G401 (cell line): Measurements from ENCODE around the gene CMC2. TPM values are rescaled to one million over a fixed set of nuclear protein-coding genes. Genes with fewer than 3 reads are reported as not detected.

Source experiments
- DNase-seq: peaks from one replicate; pipeline ENCODE4 v3.0.0-alpha.2; 2015; ENCODE audit warnings: low spot score
- in situ Hi-C: cut with HindIII; loops from 2 replicates; pipeline ENCODE4 v1.10.0; 2016; ENCODE audit warnings: low sequenced_read_pairs, mixed read lengths
- total RNA-seq: library from RNA; depleted of rRNA; stranded (reverse); fragments of >200 nt; shearing (Covaris generic); gene quantifications from 2 replicates; pipeline ENCODE4 v1.2.3, GENCODE V29; 2014

The CMC2 gene
- total RNA-seq, 1 experiment from 2014 or later = 180 TPM

DNA sequence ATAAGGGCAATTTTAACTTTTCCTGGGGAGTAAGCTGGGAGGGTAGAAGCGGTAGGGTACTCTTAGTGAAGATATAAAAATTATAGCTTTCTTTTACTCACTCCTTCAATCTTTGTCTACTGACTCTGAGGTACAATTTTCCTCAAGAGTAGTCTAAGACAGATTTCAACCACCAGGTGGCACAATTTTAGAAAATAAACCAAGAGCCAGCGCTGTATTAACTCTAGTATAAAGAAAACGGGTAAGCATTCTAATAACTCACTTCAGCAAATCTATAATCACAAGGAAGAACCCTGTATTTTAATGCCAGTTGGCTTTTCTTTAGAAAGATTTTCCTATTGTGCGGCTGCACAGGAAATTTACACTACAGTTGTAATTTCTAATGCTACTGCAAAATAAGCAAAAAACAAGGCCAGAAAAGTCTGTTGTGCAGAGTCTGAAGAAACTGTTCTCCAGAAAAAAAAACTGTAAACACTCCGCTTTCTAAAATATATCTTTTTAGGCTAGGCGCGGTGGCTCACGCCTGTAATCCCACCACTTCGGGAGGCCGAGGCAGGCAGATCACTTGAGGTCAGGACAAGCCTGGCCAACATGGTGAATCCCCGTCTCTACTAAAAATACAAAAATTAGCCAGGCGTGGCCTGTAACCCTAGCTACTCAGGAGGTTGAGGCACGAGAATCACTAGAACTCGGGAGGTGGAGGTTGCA lies 1.9 kb downstream of the CMC2 start:
- in situ Hi-C loops = no loop called here
- DNase-seq = peak; percentile 81

DNA sequence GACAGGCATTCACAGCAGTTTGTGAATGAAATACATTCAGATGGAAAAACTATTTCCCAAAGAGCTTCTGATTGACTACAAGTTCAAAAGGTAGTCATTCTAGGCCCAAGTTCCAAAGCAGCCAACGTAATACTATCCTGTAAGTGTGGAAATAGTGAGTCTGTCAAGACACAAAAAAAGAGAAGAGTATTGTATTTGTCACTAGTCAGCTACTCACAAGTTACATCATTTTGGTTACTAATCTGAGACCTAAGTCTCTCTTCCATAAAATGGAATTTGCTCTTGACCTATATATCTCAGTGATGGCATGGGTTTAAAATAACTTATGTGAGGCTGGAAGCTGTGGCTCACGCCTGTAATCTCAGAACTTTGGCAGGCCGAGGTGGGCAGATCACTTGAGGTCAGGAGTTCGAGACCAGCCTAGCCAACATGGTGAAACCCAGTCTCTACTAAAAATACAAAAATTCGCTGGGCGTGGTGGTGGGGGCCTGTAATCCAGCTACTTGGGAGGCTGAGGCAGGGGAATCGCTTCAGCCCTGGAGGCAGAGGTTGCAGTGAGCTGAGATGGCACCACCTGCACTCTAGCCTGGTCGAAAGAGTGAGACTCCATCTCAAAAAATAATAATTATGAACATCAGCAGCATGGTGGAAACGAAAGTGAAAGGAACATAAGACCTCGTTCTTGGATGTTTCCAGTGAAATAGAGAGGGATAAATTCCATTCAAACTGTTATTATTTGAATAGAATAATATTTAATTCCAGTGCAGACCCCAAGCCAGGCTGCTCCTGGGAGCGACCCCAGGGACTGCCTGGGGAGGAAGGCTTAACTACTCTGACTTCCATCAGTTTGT lies 2.9 kb downstream of the CMC2 start:
- in situ Hi-C loops = no loop called here
- no peak for DNase-seq

GRCh38 chr16:81003064-81003463 lies 3.6 kb downstream of the CMC2 start:
- no peak for DNase-seq
- in situ Hi-C loops = no loop called here

- in situ Hi-C loops = no loop called here
These were observed 5.4 kb downstream of the CMC2 start for GRCh38 chr16:81001330-81001729.

DNA sequence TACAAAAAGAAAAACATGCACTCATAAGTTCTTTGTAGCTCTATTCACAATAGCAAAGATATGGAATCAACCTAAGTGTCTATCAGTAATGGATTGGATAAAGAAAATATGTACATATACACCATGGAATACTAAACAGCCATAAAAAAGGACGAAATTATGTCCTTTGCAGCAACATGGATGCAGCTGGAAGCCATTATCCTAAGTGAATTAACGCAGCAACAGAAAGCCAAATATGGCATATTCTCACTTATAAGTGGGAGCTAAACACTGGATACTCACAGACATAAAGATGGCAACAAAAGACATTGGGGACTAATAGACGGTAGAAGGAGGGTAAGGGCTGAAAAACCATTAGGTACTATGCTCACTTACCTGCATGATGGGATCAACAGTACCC lies 5.8 kb downstream of the CMC2 start:
- in situ Hi-C loops = no loop called here
- DNase-seq = no peak

More at GRCh38 chr16:81001330-81001729, 5.4 kb downstream of the CMC2 start:
- DNase-seq = no peak

GRCh38 chr16:80997964-80998620 lies 8.6 kb downstream of the CMC2 start:
- DNase-seq = no peak
- in situ Hi-C loops = no loop called here

DNA sequence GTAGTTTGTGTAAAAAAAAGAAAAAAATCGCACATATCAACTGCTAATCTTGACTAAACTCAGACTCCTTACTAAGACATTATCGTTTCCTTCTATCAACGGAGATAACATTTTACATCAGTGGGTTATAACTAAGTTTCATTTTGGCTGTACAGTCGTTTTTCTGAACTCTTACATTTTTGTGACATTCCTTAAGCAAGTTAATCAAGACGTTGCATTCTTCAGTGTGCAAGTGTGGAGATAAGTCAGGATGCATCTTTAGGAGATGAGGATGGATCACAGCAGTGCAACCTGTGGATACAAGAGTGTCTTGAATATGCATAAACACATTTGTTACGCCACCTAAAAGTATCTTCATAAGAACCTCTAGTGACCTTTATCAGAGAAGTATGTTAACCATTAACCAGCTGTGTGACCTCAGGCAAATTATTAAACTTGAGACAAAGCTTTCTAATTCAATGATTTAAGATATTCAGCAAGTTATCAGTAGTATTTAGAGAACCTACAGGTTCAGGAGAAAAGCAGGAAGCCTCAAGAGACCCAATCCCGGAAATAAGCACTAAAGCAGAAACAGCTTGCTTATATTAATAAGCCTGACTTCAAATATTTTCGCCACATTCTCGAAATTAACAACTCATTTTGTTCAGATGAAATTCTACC lies 9.4 kb downstream of the CMC2 start:
- in situ Hi-C loops = no loop called here
- no peak for DNase-seq

DNA sequence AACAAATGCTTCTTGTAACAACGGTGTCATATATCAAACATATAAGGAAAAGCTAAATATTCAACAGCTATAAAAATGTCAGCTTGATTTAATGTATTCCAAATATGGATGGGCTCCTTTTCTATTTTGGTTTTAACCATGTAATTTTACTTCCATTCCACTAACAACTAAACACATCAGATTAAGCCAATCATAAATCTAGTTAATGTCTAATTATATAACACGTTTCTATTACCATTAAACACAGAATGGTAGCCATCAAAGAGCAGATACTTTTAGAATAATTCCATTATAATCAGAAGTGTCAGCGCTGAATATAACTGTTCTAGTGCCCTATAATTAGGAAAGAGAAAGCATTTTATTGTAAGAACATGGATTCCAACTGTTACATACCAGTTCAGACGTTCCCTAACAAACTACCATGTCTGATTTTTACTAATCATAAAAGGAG lies 10.0 kb downstream of the CMC2 start:
- in situ Hi-C loops = no loop called here
- DNase-seq = no peak

GRCh38 chr16:80994451-80994850 lies 12.2 kb downstream of the CMC2 start:
- in situ Hi-C loops = no loop called here

DNA sequence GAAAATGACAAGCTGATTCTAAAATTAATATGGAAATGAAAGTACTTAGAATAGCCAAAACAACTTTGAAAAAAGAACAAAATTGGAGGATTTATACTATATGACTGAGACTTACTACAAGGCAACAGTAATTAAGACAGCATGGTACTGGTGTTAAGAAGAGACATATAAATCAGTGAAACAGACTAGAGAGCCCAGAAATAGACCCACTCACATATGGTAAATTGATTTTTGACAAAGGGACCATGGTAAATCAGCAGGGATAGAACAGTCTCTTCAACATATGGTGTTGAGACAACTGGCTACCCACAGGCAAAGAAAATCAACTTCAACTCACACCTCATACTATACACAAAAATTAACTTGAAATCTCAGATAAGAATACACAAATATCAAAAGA lies 12.9 kb downstream of the CMC2 start:
- DNase-seq = no peak
- in situ Hi-C loops = no loop called here

More at GRCh38 chr16:80994451-80994850, 12.2 kb downstream of the CMC2 start:
- DNase-seq = no peak

GRCh38 chr16:80993307-80993706 lies 13.4 kb downstream of the CMC2 start:
- in situ Hi-C loops = no loop called here
- no peak for DNase-seq

DNA sequence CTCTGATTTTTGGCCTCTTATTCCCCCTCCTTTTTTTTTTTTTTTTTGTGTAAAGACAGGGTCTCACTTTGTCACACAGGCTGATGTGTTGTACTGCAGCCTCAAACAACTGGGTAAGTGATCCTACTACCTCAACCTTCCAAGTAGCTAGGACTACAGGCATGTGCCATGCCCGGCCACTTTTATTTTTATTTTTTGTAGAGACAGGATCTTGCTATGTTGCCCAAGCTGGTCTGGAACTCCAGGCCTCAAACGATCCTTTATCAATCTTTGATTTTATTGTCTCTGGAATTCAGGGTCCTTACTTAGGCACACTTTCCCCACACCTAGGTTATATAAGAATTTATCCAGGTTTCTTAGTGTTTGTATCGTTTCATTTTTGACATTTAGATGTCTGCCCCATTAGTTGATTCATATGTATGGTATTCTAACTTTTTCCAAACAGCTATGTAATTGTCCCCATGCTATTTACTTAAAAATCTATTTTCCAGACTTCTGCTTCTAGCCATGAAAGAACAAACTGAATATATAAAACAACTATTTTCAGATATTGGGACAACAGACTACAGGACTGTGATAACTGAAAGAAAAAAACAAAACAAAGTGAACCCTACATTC lies 13.9 kb downstream of the CMC2 start:
- in situ Hi-C loops = no loop called here
- DNase-seq = no peak

DNA sequence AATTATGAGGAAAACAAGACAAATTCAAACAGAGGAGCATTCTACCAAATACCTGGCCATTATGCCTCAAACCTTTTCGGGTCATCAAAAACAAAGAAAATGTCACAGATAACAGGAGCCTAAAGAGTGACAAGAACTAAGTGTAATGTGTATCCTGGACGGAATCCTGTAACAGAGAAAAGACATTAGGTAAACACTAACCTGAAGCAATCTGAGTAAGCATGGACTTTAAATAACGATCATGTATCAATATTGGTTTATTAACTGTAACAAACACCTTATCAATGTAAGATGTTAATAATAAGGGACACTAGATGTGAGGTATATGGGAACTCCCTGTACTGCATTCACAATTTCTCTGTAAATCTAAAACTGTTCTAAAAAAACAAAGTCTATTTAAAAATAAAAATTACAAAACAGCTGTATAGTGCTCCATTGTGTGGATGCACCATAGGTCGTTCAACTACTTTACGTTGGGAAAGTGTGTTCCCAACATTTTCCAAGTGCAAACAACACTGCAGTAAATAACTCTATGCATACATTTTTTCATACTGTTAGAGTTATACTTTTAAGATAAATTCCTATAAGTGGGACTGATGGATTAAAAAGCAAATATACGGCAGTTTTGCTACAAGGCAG lies 14.8 kb downstream of the CMC2 start:
- in situ Hi-C loops = no loop called here
- no peak for DNase-seq

- in situ Hi-C loops = no loop called here
- no peak for DNase-seq
These were observed 15.7 kb downstream of the CMC2 start for GRCh38 chr16:80990978-80991377.

- in situ Hi-C loops = no loop called here
- DNase-seq = no peak
These were observed 16.1 kb downstream of the CMC2 start for GRCh38 chr16:80990577-80990976.

- in situ Hi-C loops = no loop called here
- DNase-seq = no peak
These were observed 16.9 kb downstream of the CMC2 start for GRCh38 chr16:80989801-80990200.

GRCh38 chr16:80988756-80989155 lies 17.9 kb downstream of the CMC2 start:
- no peak for DNase-seq
- in situ Hi-C loops = no loop called here

DNA sequence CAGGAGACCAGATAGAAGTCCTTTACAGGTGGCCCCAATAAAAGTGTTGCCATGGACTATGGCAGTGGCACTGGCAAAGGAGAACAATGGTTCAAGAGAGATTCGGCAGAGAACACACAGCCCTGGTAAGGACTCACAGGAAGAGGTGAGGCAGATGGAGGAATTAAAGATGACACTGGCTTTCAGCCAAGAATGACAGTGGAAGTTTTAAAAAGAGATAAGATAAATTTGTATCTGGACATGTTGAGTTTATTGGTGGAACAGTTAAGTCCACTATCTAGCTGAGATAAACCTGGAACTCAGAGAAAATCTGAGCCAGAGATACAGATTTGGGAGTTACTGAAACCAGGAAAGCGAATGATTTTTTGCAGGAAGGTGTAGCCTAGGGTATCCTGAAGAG lies 20.1 kb downstream of the CMC2 start:
- in situ Hi-C loops = no loop called here
- peak; percentile 23 for DNase-seq

DNA sequence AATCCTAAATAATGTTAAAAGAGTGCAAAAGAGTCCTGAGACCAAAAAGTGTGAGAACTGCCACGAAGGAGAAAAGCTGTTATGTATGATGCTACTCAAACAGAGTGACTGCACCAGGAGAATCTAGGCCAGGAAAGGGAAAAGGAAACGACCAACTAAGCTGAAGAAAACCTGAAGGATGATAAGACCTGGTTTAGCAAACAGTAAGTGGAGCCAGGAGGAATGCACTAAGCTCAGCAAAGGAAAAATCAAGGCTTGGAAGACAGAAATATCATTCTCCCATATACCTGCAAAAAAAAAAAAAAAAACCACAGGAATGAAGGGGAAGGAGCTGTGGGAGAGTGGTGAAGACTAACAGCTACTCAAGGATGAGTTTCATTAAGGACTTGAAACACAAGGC lies 21.1 kb downstream of the CMC2 start:
- no peak for DNase-seq
- in situ Hi-C loops = no loop called here
